EH (cell line): ENCODE results near the gene TIGD4.

Experiments
- DNase-seq: peaks from one replicate; pipeline ENCODE4 v3.0.0-alpha.2; 2015; ENCODE audit warnings: low read depth

Gene TIGD4

DNA sequence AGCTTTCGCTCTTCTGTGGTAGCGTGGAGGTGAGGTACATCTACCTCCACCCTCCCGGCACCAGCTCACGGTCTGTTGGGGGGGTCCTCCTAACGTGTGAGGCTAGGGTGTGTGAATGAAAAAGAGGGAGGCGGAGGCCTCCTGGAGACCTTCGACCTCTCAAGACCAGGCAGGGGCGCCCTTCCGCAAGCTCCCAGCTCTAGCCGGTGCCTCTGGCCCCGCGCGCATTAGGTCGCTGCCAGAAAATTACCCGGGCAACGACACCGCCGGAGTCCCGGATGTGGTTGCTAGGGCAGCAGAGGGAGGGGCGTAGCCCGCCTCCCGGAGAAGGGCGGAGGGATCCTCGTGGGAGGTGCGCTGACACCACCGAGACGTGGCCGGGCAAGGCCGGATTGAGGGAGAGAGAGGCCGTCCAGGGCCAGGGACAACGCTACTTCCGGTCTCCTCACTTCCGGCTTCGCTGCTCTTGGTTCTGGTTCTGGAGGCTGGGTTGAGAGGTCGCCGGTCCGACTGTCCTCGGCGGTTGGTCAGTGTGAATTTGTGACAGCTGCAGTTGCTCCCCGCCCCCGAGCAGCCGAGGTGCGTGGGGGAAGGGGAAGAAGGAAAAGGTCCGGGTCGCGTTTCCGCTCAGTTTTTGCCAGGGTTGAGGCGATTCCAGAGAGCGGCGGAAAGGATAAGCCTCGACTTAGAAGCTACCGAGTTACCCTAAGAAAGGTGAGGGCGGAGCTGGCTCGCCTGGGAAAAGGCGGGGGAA is at the start of gene TIGD4, which contains the start of gene ARFIP1:
TSS of gene TIGD4 (minus strand) at position 218 of the 754 bp plus-strand sequence. CDS start 8,726 bp downstream, outside the sequence.
TSS of gene ARFIP1 (plus strand) at position 442 of the 754 bp plus-strand sequence. CDS start 49,680 bp downstream, outside the sequence.
- peak; percentile 98 for DNase-seq

DNA sequence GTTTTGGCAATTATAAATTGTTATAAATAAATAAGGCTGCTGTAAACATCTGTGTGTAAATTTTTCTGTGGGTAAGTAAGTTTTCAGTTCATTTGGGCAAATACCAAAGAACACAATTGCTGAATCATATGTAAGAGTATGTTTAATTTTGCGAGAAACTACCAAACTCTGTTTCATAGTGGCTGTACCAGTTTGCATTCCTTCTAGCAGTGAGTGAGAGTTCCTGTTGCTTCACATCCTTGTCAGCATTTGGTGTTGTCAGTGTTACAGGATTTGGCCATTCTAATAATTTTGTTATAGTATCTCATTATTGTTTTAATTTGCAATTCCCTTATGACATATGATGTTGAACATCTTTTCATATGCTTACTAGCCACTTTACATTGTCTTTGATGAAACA is 48.6 kb upstream of the TIGD4 start:
- peak; percentile 44 for DNase-seq

DNA sequence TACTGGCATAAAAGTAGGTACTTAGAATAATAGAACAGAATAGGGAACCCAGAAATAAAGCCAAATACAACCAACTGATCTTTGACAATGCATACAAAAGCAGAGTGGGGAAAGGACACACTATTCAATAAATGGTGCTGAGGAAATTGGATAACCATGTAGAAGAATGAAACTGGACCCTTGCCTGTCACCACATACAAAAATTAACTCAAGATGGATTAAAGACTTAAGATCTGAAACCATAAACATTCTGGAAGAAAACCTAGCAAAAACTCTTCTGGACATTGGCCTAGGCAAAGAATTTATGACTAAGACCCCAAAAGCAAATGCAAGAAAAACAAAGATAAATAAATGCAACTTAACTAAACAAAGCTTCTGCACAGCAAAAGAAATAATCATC is 45.8 kb upstream of the TIGD4 start:
- DNase-seq, result peak; percentile 5

DNA sequence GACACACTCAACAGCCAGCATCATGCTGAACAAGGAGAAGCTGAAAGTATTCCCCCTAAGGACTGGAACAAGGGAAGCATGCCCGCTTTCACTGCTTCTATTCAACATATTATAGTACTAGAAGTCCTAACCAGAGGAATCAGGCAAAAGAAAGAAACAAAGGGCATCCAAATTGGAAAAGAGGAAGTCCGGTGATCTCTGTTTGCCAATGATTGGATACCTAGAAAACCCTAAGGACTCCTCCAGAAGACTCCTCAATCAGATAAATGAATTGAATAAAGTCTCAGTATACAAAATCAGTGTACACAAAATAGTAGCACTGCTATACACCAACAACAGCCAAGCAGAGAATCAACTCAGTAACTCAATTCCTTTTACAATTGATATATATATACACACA is 45.0 kb upstream of the TIGD4 start:
- DNase-seq, result no peak

DNA sequence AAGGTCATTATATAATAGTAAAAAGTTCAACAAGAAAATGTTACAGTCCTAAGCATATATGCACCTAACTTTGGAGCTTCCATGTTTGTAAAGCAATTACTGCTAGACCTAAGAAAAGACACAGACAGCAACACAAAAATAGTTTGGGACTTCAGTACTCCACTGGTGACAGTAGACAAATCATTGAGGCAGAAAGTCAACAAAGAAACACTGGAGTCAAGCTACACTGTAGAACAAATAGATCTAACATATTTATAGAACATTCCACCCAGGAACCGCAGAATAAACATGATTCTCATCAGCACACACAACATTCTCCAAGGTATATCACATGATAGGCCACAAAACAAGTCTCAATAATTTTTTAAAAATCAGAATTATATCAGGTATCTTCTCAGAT is 42.8 kb upstream of the TIGD4 start:
- no peak for DNase-seq

DNA sequence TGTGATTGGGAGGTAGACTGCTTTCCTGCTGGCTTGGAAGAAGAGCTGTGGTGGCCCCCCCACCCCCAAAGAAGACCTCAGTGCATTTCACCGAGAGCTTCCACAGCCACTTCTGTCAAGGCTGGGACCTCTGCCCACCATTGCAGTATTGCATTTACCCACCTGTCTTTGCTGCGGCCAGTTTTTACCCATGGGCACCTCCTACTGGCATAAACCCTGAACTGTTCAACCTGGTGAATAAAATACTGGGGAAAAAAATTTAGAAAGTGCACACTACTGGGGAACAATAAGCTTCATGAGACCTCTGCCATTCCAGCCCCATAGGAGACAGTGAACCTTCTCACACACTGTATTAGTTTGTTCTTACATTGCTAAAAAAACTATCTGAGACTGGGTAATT is 40.5 kb upstream of the TIGD4 start:
- DNase-seq, result no peak

DNA sequence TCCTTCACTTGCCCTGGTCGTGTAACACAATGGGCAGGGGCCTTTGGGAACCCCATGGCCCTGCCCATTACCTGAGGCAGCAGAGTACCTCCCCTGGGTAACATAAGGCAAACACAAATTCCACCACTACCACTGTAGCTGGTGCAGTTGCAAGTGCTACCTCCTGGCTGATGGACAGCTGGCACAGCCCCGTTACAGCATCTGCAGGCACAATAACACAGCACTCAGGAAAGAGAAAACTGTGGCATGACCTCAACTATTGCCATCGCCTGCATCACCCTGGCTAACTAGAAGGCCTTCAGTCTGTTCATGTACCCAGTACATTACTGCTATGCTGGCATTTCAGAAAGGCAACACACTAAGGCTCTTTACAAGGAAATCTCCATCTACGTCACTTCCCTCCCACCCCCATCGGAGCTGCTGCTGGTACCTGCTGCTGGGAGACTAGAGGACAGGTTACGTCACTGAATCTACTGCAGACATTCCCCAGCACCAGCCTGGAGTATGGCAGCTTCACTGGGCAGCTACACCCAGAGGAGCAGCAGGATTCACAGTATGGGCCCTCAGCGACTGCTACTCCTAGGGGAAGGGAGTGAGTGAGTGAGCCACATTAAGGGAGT is 39.6 kb upstream of the TIGD4 start:
- DNase-seq, result no peak

DNA sequence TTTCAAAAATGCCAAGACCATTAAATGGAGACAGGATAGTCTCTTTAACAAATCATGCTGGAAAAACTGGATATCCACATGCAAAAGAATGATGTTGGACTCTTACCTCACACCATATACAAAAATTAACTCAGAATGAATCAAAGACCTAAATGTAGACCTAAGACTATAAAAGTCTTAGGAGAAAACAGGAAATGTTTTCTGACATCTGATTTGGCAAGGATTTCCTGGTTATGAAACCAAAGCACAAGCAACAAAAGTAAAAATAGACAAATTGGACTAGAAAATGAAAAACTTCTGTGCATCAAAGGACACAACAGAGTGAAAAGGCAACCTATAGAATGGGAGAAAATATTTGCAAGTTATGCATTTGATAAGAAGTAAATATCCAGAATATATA is 37.8 kb upstream of the TIGD4 start:
- DNase-seq, result peak; percentile 63

DNA sequence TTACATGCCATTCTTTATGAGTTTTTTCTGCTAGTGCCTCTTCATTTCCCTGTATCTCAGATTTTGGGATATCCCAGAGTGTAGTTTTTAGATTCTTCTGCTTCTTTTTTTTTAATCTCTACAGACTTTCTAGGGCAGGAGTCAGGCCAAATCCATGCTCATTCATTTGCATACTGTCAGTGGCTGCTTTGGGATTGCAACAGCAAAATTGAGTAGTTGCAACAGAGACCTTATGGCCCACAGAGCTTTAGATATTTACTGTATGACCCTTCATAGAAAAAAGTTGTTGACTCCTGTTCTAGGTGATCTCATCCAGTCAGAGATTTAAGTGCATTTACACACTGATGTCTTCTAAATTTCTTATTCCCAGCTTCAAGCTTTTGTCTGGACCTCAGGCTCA is 35.5 kb upstream of the TIGD4 start:
- DNase-seq, result peak; percentile 9

DNA sequence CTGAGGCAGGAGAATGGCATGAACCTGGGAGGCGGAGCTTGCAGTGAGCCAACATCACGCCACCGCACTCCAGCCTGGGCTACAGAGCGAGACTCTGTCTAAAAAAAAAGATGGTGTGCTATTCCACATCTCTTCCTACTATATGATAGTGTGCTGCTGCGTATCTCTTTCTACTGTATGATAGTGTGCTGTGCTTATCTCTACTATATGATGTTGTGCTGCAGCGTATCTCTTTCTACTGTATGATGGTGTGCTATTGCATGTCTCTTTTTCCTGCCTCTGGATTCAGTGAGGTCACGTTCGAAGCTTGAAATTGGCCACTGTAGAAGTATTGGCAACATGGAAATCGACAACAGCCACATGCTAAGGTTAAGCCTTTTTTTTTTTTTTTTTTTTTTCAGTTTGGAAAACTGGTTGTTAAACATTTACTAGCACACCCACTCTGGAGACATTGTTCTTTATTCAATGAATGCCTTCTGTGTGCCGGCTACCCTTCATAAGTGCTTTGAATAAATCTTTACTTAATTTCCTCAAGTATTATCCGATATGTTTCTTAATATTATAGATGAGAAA is 31.3 kb upstream of the TIGD4 start:
- no peak for DNase-seq

DNA sequence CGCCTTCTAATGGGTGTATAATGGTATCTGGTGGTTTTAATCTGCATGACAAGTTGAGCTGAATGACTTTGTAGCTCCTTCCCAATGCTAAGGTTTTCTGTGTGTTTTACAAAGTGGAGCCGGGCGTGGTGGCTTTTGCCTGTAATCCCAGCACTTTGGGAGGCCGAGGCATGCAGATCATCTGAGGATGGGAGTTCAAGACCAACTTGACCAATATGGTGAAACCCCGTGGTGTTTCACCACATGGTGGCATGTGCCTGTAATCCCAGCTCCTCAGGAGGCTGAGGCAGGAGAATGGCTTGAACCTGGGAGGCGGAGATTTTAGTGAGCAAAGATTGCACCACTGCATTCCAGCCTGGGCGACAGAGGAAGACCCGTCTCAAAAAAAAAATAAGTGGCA is 29.1 kb upstream of the TIGD4 start:
- DNase-seq, result no peak

DNA sequence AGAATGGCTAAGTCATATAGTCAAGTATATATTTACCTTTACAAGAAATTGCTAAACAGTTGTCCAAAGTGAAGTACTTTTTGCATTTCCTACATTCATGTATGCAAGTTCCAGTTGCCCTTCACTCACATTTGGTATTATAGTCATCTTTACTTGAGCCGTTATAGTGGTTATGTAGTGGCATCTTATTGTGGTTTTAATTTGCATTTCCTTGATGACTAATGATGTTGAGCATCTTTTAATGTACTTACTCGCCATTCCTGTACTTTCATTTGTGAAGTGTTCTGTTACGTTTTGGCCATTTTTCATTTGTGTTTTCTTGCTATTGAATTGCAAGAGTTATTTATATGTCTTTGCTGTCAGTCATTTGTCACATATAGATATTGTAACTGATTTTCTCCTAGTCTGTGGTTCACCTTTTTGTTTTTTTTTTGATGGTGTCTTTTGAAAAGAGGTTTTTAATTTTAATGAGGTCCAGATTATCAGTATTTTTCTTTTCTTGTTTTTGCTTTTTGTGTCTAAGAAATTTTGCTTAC is 27.8 kb upstream of the TIGD4 start:
- peak; percentile 75 for DNase-seq

DNA sequence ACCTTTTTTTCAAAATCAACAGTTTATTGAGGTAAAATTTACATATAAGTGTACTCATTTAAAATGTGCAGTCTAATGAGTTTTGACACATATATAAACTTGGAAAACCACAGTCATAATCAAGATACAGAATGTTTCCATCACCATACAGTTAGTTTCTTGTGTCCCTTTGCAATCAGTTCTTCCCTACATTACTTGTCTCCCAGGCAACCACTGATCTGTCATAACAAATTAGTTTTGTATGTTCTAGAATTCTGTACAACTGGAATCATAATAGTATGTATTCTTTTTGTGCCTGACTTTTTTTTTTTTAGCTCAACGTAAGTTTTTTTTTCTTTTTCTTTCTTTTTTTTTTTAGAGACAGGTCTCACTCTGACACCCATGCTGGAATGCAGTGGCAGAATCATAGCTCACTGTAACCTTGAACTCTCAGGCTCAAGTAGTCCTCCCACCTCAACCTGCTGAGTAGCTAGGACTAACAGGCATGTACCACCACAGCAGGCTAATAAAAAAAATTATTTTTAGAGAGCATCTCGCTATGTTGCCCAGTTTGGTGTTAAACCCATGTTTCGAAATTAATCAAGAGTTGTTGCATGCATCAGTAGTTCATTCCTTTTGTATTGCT is 27.1 kb upstream of the TIGD4 start:
- peak; percentile 34 for DNase-seq

DNA sequence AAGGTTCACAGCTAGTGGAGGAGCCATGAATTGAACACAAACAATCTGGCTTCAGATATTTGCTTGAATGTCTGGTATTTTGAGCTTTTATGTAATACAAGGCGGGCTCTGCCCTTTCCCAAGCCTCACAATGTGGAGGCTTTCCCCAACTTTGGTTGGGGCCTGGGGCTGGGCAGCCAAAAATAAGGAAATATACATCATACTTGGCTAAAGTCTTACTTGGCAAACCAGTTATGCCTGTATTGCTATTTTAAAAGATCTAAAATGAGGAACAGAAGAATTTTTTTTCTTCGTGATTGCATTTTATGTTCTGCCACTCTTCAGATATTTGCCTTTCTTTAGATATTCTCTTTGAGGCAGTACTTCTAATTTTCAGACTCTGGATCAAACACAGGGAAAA is 26.3 kb upstream of the TIGD4 start:
- DNase-seq, result no peak

DNA sequence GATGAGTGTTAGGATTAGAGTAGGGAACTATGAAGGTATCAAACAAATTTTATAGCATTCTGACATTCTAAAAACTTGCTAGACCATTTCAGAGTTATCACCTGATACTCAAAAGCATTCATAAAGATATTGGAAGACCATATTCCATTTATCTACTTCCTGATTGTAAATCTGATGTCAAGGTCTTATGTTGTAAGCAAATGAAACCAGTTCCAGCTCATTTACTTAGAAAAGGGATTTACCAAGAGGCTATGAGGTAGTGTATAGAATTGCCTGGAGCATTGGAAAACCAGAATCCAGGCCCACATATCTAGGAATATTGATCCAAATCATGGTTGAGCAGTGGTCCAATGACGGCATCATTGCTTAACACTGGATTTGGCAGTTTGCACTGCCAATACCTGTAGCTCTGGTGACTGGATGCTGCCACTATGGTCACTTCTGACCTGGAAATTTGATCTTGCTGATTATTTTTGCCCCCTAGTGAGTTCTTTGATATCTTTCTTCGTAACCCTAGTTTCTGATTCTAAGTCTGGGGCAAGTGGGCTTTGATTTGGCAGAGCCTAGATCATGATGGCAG is 25.6 kb upstream of the TIGD4 start:
- no peak for DNase-seq

DNA sequence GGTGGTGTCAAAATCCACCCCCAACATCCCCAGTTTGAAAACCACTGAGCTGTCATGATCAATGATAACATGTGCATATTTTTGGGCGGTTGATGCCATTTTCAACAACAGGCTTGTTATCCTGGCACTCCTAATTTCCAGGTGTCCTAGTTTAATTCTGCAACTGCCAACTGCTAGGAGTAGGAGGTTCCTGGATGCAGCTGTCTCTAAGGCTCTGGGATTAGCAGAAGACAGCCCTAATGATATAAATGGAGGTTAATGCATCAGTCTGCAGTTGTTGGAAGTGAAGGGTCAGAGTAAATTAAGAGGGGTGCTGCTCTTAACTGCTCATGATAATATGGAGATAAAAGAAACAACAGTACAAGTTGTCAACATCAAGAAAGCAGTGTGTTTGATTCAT is 24.0 kb upstream of the TIGD4 start:
- no peak for DNase-seq

DNA sequence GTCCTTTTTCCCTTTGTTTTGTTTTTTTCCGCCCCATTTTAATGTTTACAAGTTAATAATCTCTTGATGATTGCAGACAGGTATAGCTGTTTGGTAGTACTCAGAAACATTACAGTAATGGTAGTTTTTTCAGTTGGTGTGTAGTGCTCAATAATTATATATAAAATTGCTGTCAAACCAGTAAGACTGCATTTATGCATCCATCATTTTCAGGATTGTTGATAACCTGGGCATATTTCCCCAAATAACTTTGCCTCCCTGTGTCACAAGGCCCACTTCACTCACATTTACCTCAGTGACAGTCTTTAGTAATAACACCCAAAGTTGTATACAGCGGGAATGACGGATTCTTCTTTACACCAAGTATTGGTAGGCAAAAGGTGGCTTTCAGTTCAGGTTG is 16.4 kb upstream of the TIGD4 start:
- DNase-seq, result no peak

DNA sequence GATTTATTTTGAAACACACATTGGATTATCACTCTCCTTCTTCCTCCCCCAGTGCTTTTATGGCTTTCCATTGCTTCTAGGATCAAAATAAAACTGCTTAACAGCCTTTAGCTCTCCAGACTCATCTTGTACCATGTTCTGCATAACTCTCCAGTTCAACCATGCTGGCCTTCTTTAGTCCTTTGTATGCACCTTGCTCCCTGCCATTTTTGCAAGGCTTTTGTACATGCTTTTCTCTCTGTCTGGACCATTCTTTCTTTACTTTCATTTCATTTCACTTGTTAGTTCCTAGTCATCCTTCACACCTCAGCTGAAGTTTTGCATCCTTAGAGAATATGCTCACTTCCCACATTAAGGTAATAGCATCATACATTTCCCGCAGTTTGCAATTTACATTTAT is 7.1 kb upstream of the TIGD4 start:
- no peak for DNase-seq

DNA sequence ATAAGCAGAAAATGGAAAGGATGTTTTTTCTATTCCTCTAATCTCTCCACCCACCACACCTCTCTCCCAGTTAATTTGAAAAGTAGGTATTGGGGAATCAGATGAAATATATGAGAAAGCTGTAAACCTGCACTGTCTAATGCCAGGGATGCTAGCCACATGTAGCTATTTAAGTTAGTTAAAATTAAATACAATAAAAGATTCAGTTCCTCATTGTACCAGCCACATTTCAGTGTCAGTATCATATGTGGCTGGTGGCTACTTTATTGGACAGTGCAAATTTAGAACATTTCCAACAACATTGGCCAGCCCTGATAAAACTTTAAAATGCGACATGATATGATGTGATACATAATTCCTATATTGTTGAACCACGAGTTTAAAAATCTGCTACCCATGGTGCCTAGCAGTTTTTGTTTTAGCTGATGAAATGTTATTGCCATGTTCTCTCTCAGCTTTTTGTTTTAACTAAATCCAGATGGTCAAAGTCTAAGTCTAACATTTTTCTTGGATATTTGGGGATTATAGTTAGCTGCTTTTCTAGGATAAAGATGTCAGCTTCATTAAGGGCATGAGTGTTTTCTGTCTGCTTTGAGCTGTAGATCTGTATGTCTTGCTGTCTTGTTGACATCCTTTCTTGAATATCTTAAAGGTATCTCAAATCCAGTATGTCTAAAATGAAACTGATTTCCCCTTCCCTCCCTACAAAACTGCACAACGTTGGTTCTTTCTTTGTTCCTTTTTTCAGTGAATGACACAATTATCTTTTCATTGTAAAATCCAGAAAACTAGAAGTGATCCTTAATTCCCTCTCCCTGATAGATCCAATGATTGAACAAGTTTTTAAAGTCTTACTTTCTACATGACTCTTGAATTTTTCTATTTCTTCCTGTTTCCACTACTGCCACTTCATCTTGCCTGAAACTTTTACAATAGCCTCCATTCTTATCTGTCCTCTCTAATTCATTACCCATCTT is 6.4 kb upstream of the TIGD4 start:
- DNase-seq, result peak; percentile 36

DNA sequence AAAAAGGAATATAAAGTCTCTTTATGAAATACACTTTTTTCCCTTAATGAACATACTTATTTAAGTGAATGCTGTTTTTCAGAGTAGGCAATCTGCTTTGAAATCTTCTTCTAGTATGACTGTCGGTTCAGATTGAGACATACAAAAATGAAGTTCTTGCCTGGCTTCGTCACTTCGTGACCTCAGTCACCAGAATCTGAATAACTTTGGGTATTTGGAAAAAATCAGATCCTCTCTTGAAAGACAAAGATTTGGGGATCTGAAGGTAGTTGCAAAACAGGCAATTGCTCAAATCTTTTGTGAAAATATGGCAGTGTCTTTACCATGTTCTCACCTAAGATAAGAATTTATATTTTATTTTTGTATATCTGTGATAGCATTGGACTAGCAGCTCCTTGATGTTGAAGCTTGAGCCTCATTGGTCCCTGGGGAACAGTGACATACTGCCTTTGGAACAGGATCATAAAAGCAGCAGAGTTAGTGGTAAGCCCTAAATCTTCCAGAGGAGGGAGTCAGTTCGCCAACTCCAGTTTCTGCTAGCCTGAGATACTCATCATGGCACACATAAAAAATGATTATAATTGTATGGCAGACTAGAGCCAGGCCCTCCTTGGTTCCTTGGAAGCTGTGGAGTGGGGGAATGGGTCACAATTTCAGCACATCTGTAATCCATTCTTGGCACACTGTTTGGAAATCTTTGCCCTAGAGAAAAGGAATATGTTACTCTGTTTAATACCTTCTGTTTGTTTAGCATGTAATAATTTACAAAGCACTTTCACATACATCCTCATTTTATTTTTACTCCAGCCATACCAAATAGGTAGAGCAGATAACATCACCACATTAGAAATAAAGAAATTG is 5.2 kb upstream of the TIGD4 start:
- DNase-seq, result peak; percentile 54
